ENCODE data around the gene PEX16.

DNA sequence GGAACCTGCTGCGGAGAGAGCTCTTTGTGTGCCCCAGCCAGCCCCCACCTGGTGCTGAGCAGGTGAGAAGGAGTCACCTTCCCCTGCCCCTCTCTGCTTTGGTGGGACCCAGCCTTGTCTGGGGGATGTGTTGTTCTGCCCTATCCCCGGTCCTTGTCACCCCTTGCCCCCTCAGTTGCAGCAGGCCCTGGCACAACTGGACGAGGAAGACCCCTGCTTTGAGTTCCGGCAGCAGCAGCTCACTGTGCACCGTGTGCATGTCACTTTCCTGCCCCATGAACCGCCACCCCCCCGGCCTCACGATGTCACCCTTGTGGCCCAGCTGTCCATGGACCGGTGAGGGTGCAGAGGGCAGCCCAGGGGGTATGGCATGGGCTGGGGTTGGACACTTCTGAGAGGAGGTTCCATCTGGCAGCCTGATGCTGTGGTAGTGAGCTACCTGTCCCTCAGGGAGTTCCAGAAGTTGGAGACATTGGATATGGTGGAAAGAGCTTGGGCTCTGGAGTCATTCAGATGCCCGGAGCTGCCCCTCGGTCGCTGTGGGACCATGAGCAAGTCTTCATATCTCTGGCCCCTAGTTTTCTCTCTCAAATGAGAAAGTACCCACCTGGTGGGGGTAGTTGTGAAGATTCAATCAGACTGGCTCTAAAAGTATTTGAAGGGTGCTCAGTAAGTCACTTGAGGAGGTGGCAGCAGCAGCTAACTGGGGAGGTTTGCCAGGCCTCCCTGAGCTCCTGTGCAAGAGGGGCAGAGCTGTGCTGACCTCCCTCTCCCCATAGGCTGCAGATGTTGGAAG, 9.1 kb upstream of the PEX16 start:
- no peak for TF ChIP-seq RAD21 (IDR thresholded peaks at IDR 0.05; ENCODE audit: low read depth)
- TF ChIP-seq, protein P1, sequence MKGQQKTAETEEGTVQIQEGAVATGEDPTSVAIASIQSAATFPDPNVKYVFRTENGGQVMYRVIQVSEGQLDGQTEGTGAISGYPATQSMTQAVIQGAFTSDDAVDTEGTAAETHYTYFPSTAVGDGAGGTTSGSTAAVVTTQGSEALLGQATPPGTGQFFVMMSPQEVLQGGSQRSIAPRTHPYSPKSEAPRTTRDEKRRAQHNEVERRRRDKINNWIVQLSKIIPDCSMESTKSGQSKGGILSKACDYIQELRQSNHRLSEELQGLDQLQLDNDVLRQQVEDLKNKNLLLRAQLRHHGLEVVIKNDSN (IDR thresholded peaks at IDR 0.05): no peak
- no peak for TF ChIP-seq CEBPB (IDR thresholded peaks at IDR 0.05)
- TF ChIP-seq CREB1 (IDR thresholded peaks at IDR 0.05; ENCODE audit: low read depth): no peak
- no peak for TF ChIP-seq EP300 (IDR thresholded peaks at IDR 0.05; ENCODE audit: borderline replicate concordance)
- TF ChIP-seq, protein P2, sequence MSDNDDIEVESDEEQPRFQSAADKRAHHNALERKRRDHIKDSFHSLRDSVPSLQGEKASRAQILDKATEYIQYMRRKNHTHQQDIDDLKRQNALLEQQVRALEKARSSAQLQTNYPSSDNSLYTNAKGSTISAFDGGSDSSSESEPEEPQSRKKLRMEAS (IDR thresholded peaks at IDR 0.05): no peak
- TF ChIP-seq, protein P3, sequence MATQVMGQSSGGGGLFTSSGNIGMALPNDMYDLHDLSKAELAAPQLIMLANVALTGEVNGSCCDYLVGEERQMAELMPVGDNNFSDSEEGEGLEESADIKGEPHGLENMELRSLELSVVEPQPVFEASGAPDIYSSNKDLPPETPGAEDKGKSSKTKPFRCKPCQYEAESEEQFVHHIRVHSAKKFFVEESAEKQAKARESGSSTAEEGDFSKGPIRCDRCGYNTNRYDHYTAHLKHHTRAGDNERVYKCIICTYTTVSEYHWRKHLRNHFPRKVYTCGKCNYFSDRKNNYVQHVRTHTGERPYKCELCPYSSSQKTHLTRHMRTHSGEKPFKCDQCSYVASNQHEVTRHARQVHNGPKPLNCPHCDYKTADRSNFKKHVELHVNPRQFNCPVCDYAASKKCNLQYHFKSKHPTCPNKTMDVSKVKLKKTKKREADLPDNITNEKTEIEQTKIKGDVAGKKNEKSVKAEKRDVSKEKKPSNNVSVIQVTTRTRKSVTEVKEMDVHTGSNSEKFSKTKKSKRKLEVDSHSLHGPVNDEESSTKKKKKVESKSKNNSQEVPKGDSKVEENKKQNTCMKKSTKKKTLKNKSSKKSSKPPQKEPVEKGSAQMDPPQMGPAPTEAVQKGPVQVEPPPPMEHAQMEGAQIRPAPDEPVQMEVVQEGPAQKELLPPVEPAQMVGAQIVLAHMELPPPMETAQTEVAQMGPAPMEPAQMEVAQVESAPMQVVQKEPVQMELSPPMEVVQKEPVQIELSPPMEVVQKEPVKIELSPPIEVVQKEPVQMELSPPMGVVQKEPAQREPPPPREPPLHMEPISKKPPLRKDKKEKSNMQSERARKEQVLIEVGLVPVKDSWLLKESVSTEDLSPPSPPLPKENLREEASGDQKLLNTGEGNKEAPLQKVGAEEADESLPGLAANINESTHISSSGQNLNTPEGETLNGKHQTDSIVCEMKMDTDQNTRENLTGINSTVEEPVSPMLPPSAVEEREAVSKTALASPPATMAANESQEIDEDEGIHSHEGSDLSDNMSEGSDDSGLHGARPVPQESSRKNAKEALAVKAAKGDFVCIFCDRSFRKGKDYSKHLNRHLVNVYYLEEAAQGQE (IDR thresholded peaks at IDR 0.05; ENCODE audit: low read depth): no peak
- TF ChIP-seq TAF1 (IDR thresholded peaks at IDR 0.05; ENCODE audit: low read depth): no peak
- TF ChIP-seq NFIC (IDR thresholded peaks at IDR 0.05): no peak
- no peak for TF ChIP-seq TCF12 (IDR thresholded peaks at IDR 0.05; ENCODE audit: low read depth)
